Measurements from ENCODE around the gene CUX1. TPM values are rescaled to one million over a fixed set of nuclear protein-coding genes. Genes with fewer than 3 reads are reported as not detected.

CUX1 gene
- total RNA-seq, 1 experiment from 2014 or later = 53.5 TPM

DNA sequence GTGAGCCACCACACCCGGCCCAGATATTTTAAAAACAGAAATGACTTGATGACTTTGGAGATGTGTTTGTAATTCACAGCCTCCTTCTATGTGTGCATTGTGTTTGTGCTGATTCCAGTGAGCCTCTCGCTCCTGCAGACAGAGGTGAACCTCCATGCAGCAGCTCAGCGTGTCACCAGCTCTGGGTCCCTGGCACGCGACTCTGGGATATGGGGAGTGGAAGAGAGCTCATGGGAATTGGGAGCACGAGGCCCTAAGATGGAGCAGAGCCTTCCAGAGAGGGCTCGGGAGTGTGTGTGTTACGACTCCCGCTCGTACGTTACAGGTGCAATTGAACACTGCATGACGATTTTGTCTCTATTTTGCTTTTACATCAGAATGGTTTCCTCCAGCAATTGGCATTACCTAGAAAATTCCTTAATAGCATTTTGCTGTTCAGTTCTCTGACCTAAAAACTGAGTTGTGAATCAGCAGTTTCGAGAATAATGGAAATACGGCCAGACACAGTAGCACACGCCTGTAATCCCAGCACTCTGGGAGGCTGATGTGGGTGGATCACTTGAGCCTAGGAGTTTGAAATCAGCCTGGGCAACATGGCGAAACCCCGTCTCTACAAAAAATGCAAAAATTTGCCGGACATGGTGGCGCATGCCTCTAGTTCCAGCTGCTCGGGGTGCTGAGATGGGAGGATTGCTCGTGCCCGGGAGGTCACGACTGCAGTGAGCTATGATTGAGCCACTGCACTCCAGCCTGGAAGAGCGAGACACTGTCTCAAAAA is 204.6 kb downstream of the CUX1 start:
- H3K27ac ChIP-seq (ENCODE audit: insufficient read length, low read depth, low read length) = no peak overlapping the region
- H3K4me3 Mint-ChIP-seq = no peak overlapping the region
- no peaks in the 10 kb centered on the region for H3K27me3 ChIP-seq (ENCODE audit: insufficient read depth, low read length)
- H3K27ac Mint-ChIP-seq = peak overlapping the region; percentile 65 to 85 (median 73); a peak in 4 of 7 replicates
- H3K18ac ChIP-seq (ENCODE audit: insufficient read length, low read depth, low read length) = no peak overlapping the region
- DNase-seq = no peak
- H3K56ac ChIP-seq (ENCODE audit: insufficient read length, low read depth, low read length) = no peak overlapping the region
- no peaks in the 10 kb centered on the region; the same call in 1 of the 2 replicates for H3K4me1 ChIP-seq (ENCODE audit: insufficient read depth, low read length)
- no peak overlapping the region; the same call in 1 of the 2 replicates for H3K14ac ChIP-seq (ENCODE audit: insufficient read depth, low read length)
- no peak overlapping the region for H2BK120ac ChIP-seq (ENCODE audit: low read depth, low read length, poor library complexity, severe bottlenecking)
- no peak overlapping the region for H3K4me2 ChIP-seq (ENCODE audit: insufficient read depth, insufficient read length, low read length)
- TF ChIP-seq, protein P1, sequence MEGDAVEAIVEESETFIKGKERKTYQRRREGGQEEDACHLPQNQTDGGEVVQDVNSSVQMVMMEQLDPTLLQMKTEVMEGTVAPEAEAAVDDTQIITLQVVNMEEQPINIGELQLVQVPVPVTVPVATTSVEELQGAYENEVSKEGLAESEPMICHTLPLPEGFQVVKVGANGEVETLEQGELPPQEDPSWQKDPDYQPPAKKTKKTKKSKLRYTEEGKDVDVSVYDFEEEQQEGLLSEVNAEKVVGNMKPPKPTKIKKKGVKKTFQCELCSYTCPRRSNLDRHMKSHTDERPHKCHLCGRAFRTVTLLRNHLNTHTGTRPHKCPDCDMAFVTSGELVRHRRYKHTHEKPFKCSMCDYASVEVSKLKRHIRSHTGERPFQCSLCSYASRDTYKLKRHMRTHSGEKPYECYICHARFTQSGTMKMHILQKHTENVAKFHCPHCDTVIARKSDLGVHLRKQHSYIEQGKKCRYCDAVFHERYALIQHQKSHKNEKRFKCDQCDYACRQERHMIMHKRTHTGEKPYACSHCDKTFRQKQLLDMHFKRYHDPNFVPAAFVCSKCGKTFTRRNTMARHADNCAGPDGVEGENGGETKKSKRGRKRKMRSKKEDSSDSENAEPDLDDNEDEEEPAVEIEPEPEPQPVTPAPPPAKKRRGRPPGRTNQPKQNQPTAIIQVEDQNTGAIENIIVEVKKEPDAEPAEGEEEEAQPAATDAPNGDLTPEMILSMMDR (conservative IDR thresholded peaks at IDR 0.05) = no peak
- H4K5ac ChIP-seq (ENCODE audit: insufficient read length, low read depth, low read length) = no peak overlapping the region
- no peaks in the 10 kb centered on the region for H3K23me2 ChIP-seq (ENCODE audit: insufficient read length, low read depth, low read length, poor library complexity, severe bottlenecking)
- H3K4ac ChIP-seq (ENCODE audit: low read depth, low read length) = no peak overlapping the region
- H3K4me1 Mint-ChIP-seq = peaks cover 4 to 10% of the 10 kb centered on the region in 2 experiments
- no peak overlapping the region for H2BK15ac ChIP-seq (ENCODE audit: low read depth, low read length)
- no peaks in the 10 kb centered on the region for H3K79me1 ChIP-seq (ENCODE audit: insufficient read depth, low read depth, low read length, poor library complexity, severe bottlenecking)
- peaks cover 2% of the 10 kb centered on the region; the same call in 1 of the 2 replicates for H3K79me2 ChIP-seq (ENCODE audit: insufficient read depth, low read length)
- H4K20me1 ChIP-seq (ENCODE audit: control insufficient read depth, insufficient read depth, insufficient read length) = no peaks in the 10 kb centered on the region
- no peak overlapping the region for H4K8ac ChIP-seq (replicated peaks; ENCODE audit: insufficient read length, low read depth, low read length)
- H3K36me3 Mint-ChIP-seq (ENCODE audit: insufficient read depth in 1 of 3, low read depth in 3 of 3) = peaks cover 0 to 4% (median 2%) of the 10 kb centered on the region in 3 experiments; a peak in 2 of 7 replicates
- H3K23ac ChIP-seq (ENCODE audit: insufficient read length, low read depth, low read length) = no peak overlapping the region
- H2BK5ac ChIP-seq (ENCODE audit: insufficient read length, low read length) = no peak overlapping the region
- H3K9ac ChIP-seq (ENCODE audit: extremely low read depth, insufficient read length, low read length) = no peak overlapping the region
- H2AK5ac ChIP-seq (ENCODE audit: insufficient read length, low read length) = no peak overlapping the region
- WGBS (ENCODE audit: extremely low coverage, insufficient read length, low lambda C conversion rate) = no CpG with 5 or more reads among the region's 24 CpGs
- H4K91ac ChIP-seq (ENCODE audit: insufficient read length, low read depth, low read length) = no peak overlapping the region
- no peaks in the 10 kb centered on the region; the same call in 1 of the 2 replicates for H3K27me3 Mint-ChIP-seq (ENCODE audit: low read depth)
- no peaks in the 10 kb centered on the region for H3K9me3 Mint-ChIP-seq
- H2BK12ac ChIP-seq (ENCODE audit: insufficient read length, low read depth, low read length) = no peak overlapping the region
- no peak overlapping the region for H3T11ph ChIP-seq (ENCODE audit: low read length)
- no peak overlapping the region for H2AFZ ChIP-seq (ENCODE audit: low read length)
- H3K9me3 ChIP-seq (ENCODE audit: control insufficient read depth, low read depth, low read length) = no peaks in the 10 kb centered on the region
- H2BK20ac ChIP-seq (ENCODE audit: low read depth, low read length, poor library complexity, severe bottlenecking) = no peak overlapping the region

All from H9 (cell line).